ENCODE measurements around the gene SLC13A5. TPM values are rescaled to one million over a fixed set of nuclear protein-coding genes. Genes with fewer than 3 reads are reported as not detected.

The SLC13A5 gene
- total RNA-seq, 1 donor from 2014 or later, result not detected

DNA sequence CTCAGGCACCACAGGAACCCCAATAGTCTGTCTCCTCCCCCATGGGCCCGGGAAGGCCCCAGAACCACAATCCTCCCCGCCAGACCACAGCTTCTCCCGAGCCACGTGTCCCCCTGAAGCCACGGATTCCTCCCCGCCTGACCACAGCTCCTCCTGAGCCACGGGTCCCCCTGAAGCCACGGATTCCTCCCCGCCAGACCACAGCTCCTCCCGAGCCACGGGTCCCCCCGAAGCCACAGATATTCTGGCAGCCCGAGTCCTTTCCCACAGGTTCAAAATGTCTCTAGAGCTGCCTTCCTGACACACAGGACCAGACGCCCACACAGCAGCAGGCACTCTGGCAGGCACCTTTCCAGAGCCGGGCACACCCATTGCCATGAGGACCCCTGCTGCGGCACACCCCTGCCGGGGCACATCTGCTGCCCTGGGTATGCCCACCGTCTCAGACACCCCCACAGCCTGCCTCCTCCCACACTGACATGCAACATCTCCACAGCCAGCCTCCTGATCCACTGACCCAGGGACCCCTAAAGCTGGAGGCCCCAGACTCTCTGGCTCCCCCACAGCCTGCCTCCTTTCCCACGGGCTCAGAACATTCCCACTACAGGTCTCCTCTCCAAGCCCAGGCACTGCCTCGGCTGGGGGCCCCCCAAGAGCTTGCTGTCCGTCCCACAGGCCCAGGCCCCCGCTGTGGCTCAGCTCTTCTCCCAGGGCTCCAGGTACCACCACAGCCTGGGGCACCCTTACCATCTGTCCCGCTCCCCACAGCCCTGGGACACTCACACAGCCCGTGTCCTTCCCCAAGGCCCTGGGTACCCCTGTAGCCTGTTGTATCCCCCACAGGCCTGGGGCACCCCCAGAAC, 74.9 kb downstream of the SLC13A5 start:
- DNase-seq, result no peak
- Mint-ChIP-seq H3K9me3 (ENCODE audit: unreplicated experiment) (no peaks in the 10 kb centered on the region), H3K27me3 (ENCODE audit: unreplicated experiment) (peaks cover 10% of the 10 kb centered on the region), H3K4me1 (ENCODE audit: low read depth, unreplicated experiment) (peaks cover 3% of the 10 kb centered on the region), H3K36me3 (ENCODE audit: unreplicated experiment) (peaks cover 3% of the 10 kb centered on the region), H3K4me3 (ENCODE audit: unreplicated experiment) (no peak overlapping the region), H3K27ac (ENCODE audit: unreplicated experiment) (peak overlapping the region; percentile 52)
- TF ChIP-seq, protein P1, sequence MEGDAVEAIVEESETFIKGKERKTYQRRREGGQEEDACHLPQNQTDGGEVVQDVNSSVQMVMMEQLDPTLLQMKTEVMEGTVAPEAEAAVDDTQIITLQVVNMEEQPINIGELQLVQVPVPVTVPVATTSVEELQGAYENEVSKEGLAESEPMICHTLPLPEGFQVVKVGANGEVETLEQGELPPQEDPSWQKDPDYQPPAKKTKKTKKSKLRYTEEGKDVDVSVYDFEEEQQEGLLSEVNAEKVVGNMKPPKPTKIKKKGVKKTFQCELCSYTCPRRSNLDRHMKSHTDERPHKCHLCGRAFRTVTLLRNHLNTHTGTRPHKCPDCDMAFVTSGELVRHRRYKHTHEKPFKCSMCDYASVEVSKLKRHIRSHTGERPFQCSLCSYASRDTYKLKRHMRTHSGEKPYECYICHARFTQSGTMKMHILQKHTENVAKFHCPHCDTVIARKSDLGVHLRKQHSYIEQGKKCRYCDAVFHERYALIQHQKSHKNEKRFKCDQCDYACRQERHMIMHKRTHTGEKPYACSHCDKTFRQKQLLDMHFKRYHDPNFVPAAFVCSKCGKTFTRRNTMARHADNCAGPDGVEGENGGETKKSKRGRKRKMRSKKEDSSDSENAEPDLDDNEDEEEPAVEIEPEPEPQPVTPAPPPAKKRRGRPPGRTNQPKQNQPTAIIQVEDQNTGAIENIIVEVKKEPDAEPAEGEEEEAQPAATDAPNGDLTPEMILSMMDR (IDR thresholded peaks at IDR 0.05; ENCODE audit: partially characterized antibody, unreplicated experiment), result no peak

DNA sequence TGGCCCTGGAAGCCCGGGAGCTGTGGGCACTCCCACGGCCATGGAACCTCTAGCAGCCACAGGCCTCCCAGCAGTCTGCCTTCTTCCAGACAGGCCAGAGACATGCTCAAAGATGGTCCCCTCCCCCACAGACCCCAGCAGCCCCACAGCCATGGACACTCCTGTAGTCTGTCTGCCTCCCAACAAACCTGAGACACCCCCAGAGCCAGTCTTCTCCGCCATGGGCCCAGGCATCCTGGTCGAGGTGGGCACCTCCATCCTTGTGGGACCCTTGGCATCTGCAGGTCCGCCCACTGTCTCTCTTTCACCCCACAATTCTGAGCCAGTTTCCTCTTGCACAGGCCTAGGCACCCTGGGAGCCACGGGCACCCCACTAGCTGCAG, 75.7 kb downstream of the SLC13A5 start:
- no peaks in the 10 kb centered on the region for H3K9me3 Mint-ChIP-seq (ENCODE audit: unreplicated experiment)
- TF ChIP-seq, protein P1 (IDR thresholded peaks at IDR 0.05; ENCODE audit: partially characterized antibody, unreplicated experiment), result no peak
- no peak overlapping the region for H3K27ac Mint-ChIP-seq (ENCODE audit: unreplicated experiment)
- peaks cover 1% of the 10 kb centered on the region for H3K4me1 Mint-ChIP-seq (ENCODE audit: low read depth, unreplicated experiment)
- no peak for DNase-seq
- peaks cover 9% of the 10 kb centered on the region for H3K36me3 Mint-ChIP-seq (ENCODE audit: unreplicated experiment)
- no peak overlapping the region for H3K4me3 Mint-ChIP-seq (ENCODE audit: unreplicated experiment)
- H3K27me3 Mint-ChIP-seq (ENCODE audit: unreplicated experiment), result peaks cover 10% of the 10 kb centered on the region

DNA sequence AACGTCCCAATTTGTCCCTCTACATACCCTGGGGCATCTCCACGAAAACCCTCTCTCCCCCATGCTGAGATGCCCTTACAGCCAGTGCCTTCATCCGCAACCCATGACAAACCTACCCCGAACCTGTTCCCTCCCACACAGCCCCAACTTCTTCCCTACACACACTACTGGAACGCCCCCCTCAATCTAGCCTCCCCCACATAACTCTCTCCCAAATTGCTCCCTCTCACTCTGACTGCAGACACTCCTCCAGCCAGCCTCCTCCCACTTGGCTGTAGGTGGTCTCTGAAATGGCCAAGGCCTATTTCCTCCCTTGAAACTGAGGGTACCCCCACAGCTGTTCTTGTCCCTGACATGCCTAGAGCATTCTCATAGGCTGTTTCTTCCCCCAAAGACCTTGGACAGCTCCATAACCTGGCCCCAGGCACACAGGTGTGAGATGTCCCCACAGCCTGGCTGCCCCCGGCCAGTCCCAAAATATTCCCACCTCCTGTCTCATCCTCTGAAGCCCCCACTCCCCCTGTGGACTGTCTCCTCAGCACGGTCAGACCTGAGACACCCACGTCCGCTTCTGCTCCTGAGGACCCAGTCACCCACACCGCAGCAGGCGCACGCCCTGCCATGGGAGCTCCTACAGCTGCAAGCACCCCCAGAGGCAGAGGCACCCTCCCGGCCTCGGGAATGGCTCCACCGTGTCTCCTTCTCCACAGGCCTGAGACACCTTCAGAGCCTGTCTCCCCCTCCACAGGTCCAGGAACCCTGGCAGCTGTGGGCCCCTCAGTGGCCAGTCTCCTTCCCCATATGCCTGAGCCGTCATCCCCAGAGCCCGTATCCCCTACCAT, 76.3 kb downstream of the SLC13A5 start:
- H3K27ac Mint-ChIP-seq (ENCODE audit: unreplicated experiment), result no peak overlapping the region
- no peak for DNase-seq
- peaks cover 10% of the 10 kb centered on the region for H3K27me3 Mint-ChIP-seq (ENCODE audit: unreplicated experiment)
- H3K4me1 Mint-ChIP-seq (ENCODE audit: low read depth, unreplicated experiment), result peaks cover 1% of the 10 kb centered on the region
- TF ChIP-seq, protein P1 (IDR thresholded peaks at IDR 0.05; ENCODE audit: partially characterized antibody, unreplicated experiment), result no peak
- H3K9me3 Mint-ChIP-seq (ENCODE audit: unreplicated experiment), result no peaks in the 10 kb centered on the region
- no peak overlapping the region for H3K4me3 Mint-ChIP-seq (ENCODE audit: unreplicated experiment)
- peaks cover 9% of the 10 kb centered on the region for H3K36me3 Mint-ChIP-seq (ENCODE audit: unreplicated experiment)

DNA sequence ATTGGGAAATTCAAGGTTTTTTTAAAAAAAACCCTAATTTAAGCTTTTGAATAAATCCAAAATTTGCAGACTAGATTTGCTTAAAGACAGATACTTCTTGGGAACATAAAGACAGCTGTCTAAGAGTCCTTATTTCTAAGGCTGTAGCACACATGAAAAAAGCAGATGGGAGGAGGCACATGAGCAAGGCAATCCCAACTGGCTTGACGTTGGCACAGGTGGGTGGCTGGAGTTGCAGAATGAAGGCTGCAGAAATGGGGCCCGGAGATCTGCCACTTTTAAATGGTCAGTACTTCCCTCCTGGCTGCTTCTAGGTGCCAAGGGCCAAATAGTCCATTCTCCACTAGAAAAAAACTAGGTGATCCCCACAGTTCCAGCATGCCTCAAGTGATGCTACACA, 77.1 kb downstream of the SLC13A5 start:
- Mint-ChIP-seq H3K4me3 (ENCODE audit: unreplicated experiment) (no peak overlapping the region), H3K4me1 (ENCODE audit: low read depth, unreplicated experiment) (no peaks in the 10 kb centered on the region), H3K27ac (ENCODE audit: unreplicated experiment) (no peak overlapping the region), H3K27me3 (ENCODE audit: unreplicated experiment) (peaks cover 7% of the 10 kb centered on the region), H3K9me3 (ENCODE audit: unreplicated experiment) (no peaks in the 10 kb centered on the region), H3K36me3 (ENCODE audit: unreplicated experiment) (peaks cover 9% of the 10 kb centered on the region)
- DNase-seq, result no peak
- TF ChIP-seq, protein P1 (IDR thresholded peaks at IDR 0.05; ENCODE audit: partially characterized antibody, unreplicated experiment), result no peak

Small RNA genes within 50 kb of the gene (microRNA-seq; reads per million reads assigned to microRNA genes)
- gene MIR4520-1 (ENCODE audit: unreplicated experiment), result not detected
- gene MIR4520-2 (ENCODE audit: unreplicated experiment), result not detected

Other genes starting within 250 kb of the SLC13A5 start
- 1.4 TPM for gene PITPNM3, start 156.8 kb downstream of the SLC13A5 start, total RNA-seq (ENCODE audit: unreplicated experiment)
- 25.6 TPM for gene KIAA0753, start 72.7 kb downstream of the SLC13A5 start, total RNA-seq (ENCODE audit: unreplicated experiment)
- gene TXNDC17, start 72.3 kb downstream of the SLC13A5 start, total RNA-seq (ENCODE audit: unreplicated experiment), result 89.5 TPM
- 12.7 TPM for gene MED31, start 61.8 kb downstream of the SLC13A5 start, total RNA-seq (ENCODE audit: unreplicated experiment)
- gene C17orf100, start 61.6 kb downstream of the SLC13A5 start, total RNA-seq (ENCODE audit: unreplicated experiment), result 4.6 TPM
- gene XAF1, start 42.7 kb upstream of the SLC13A5 start, total RNA-seq (ENCODE audit: unreplicated experiment), result not detected
- not detected for gene FBXO39, start 62.8 kb upstream of the SLC13A5 start, total RNA-seq (ENCODE audit: unreplicated experiment)
- not detected for gene TEKT1, start 118.4 kb upstream of the SLC13A5 start, total RNA-seq (ENCODE audit: unreplicated experiment)

Measured in glutamatergic neuron (in vitro differentiated cells).